Fibroblast of mammary gland (primary cell): ENCODE data around the gene CLEC2L.
"Not testable (repeated sequence)": the region's sequence is repeated elsewhere in the genome, so short reads cannot be mapped to it uniquely, and the experiment has no call there.

Experiments used
- DNase-seq: peaks from one replicate; pipeline ENCODE4 v3.0.0-alpha.2; 2010; ENCODE audit warnings: low read depth
- H3K4me3 ChIP-seq: 2 replicates; pipeline ENCODE4 v1.5.1; 2011; ENCODE audit warnings: low read depth, mild to moderate bottlenecking, low read length, moderate library complexity; ENCODE audit not compliant: control insufficient read depth
- CTCF ChIP-seq: conservative IDR thresholded peaks from 2 replicates; pipeline ENCODE4 v1.5.1; 2011; ENCODE audit warnings: low read depth, low read length, inconsistent platforms; ENCODE audit not compliant: control insufficient read depth, insufficient read depth

CLEC2L gene

DNA sequence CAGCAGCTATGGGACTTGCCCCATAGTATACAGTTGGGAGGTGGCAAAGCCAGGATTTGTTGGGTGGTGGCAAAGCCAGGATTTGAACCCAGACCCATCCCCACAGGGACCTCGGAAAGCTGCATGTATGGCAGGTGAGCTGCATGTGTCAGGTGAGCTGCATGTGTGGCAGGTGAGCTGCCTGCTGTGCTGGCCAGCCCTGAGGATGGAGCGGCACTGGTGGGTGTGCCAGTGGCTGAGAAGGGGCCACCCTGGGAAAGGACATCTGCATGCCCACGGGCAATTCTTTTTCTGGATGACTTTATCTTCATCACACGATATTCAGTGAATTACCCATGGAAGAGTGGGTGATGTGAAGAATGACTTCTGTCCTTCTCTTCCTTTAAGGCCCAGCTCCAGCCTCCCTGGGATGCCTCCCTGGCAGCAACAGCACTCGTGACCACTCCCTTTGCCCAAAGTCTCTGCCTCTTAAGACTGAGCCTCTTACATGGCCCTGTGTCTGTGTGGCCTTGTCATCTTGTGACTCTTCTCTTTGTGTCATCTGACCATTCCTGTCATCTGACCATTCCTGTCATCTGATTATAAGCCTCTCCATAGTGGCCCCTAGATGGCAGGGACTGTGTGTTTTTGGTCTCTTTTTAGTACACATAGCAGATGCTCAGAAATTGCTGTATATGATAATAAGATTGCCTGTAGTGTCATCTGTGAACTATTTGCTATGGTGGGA lies 25.0 kb downstream of the CLEC2L start:
- DNase-seq, result no peak
- TF ChIP-seq CTCF, result no peak
- no peak overlapping the region for H3K4me3 ChIP-seq

DNA sequence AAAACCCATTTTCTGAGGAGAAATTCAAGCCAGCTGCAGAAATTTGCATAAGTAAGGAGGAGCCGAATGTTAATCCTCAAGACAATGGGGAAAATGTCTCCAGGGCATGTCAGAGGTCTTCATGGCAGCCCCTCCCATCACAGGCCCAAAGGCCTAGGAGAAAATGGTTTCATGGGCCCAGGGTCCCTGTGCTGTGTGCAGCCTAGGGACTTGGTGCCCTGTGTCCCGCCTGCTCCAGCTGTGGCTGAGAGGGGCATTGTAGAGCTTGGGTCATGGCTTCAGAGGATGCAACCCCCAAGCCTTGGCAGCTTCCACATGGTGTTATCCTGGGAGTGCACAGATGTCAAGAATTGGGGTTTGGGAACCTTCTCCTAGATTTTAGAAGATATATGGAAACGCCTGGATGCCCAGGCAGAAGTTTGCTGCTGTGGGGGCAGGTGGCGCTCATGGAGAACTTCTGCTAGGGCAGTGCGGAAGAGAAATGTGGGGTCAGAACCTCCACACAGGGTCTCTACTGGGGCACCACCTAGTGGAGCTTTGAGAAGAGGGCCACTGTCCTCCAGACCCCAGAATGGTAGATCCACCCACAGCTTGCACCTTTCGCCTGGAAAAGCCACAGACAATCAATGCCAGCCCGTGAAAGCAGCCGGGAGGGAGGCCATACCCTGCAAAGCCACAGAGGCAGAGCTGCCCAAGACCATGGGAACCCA lies 30.7 kb downstream of the CLEC2L start:
- H3K4me3 ChIP-seq, DNase-seq: not testable (repeated sequence)

DNA sequence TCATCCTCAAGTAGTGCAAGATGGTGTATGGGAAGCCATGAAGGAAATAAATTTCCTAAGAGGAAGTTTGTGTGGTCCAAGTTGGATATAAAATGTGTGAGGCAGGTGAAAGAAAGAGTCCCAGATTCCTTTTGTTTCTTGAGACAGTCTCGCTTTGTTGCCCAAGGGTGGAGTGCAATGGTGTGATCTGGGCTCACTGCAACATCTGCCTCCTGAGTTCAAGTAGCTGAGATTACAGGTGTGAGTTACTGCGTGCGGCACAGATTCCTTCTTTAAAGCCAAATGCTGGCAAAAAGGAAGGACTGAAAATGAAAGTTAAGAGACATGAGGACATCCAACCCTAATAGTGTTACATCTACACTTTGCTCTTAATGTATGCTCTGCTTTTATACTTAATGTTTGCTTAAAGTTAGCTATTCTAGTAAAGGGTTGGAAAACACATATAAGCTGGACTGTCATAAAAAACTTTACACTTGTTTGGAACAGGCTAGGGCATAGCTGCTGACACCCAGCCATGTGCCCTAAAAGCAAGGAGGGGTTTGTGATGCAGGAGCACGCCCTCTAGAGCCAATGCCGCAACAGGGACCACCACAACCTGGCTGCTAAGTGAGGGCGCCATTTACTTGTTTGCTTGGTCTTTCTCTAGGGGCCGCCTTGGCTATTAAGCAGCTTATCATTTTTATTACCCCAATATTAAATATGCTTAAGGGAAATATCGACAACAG lies 34.5 kb downstream of the CLEC2L start:
- DNase-seq, result no peak
- TF ChIP-seq CTCF, result no peak
- no peak overlapping the region for H3K4me3 ChIP-seq

- no peak for TF ChIP-seq CTCF
- no peak for DNase-seq
- H3K4me3 ChIP-seq, result no peak overlapping the region
Observed at GRCh38 chr7:139559364-139560105, 36.0 kb downstream of the CLEC2L start.

DNA sequence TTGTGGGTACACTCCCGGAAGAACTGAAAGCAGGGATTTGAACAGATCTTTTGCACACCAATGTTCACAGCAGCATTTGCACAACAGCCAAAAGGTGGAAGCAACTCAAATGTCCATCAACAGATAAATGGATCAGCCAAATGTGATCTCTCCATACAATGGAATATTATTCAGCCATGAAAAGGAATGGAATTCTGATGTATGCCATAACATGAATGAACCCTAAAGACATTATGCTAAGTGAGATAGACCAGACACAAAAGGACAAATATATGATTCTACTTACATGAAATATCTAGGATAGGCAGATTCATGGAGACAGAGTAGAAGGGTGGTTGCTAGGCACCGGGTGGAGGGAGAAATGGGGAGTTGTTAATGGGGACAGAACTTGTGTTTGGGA lies 36.7 kb downstream of the CLEC2L start:
- no peak for TF ChIP-seq CTCF

DNA sequence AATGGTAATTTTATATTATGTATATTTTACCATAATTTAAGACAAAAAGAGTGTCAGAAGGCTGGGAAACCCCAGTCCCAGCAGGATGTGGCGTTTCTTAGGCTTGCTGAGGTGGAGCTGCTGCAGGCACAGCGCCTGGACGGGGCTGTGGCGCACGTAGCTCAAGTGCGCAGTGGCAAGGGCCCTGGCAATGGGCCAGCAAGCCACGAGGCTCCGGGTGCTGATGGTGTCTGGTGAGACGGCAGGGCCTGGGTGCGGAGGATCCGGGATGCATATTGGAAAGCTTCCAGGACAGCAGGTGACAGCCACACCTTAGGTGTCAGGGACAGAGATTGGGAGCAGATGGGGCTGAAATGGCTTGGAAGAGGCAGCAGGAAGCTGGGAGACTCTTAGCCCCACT lies 37.2 kb downstream of the CLEC2L start:
- TF ChIP-seq CTCF, result no peak
- DNase-seq, result no peak
- no peak overlapping the region for H3K4me3 ChIP-seq

More for the DNA sequence above, 36.7 kb downstream of the CLEC2L start:
- no peak for DNase-seq
- H3K4me3 ChIP-seq, result no peak overlapping the region

DNA sequence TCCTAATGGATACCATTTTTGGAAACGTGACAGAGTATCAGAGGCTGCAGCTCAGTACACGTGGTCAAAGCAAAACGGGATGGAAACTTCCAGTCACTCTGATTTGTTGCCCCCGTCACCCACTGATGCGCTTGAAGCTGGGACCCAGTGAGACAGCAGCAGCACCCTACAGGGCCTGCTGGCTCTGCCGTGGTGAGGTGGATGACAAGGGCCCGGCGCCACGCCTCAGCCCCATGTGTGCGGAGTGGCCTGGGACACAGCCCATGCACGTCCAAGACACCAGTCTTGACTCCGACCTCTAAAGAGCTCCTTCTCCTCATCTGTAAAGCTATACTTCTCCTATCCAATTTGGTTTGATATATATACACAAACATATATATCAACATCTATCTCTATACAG lies 39.0 kb downstream of the CLEC2L start:
- no peak for TF ChIP-seq CTCF
- DNase-seq, result no peak
- no peak overlapping the region for H3K4me3 ChIP-seq
